GM12878 (cell line): ENCODE results near the gene CD58. TPM values are rescaled to one million over a fixed set of nuclear protein-coding genes. Genes with fewer than 3 reads are reported as not detected.

Experiments used
- BRCA1 ChIP-seq: IDR thresholded peaks from 2 replicates; pipeline ENCODE4 v1.6.1; 2011; ENCODE audit warnings: low read depth, low read length, improper control_type of control experiment
- IKZF1 ChIP-seq: fragments of 450-650 bp; conservative IDR thresholded peaks from 2 replicates; pipeline ENCODE4 v1.6.1; 2017; ENCODE audit warnings: antibody characterized with exemption, mild to moderate bottlenecking
- IKZF2 ChIP-seq, 2 experiments: fragments of 450-650 bp; IDR thresholded peaks; 2 replicates each; pipeline ENCODE4 v1.6.1; 2017; ENCODE audit warnings: mild to moderate bottlenecking in 2 of 2, moderate library complexity in 2 of 2
- IRF4 ChIP-seq: IDR thresholded peaks from 2 replicates; pipeline ENCODE4 v1.6.1; 2011; ENCODE audit warnings: low read depth, low read length
- MYB ChIP-seq: fragments of 150-350 bp; IDR thresholded peaks from 2 replicates; pipeline ENCODE4 v1.6.1; 2014; ENCODE audit warnings: mild to moderate bottlenecking, low read depth, low read length, borderline replicate concordance
- NFYB ChIP-seq: IDR thresholded peaks from 2 replicates; pipeline ENCODE4 v1.6.1; 2011; ENCODE audit warnings: low read depth, mild to moderate bottlenecking, low read length, improper control_type of control experiment, moderate library complexity; ENCODE audit not compliant: insufficient read depth
- PAX8 ChIP-seq: fragments of 450-650 bp; IDR thresholded peaks from 2 replicates; pipeline ENCODE4 v1.6.1; 2017; ENCODE audit warnings: mild to moderate bottlenecking, moderate library complexity
- SRF ChIP-seq, 2 experiments: IDR thresholded peaks; 2 replicates each; pipeline ENCODE4 v1.6.1; 2011; ENCODE audit warnings: low read depth in 2 of 2, low read length in 2 of 2, mild to moderate bottlenecking in 1 of 2, moderate library complexity in 1 of 2
- STAT3 ChIP-seq: IDR thresholded peaks from 2 replicates; pipeline ENCODE4 v1.6.1; 2011; ENCODE audit warnings: low read depth, low read length, improper control_type of control experiment
- SUPT20H ChIP-seq: IDR thresholded peaks from 2 replicates; pipeline ENCODE4 v1.6.1; 2011; ENCODE audit warnings: low read depth, mild to moderate bottlenecking, low read length, moderate library complexity, borderline replicate concordance; ENCODE audit not compliant: control insufficient read depth
- SUZ12 ChIP-seq: fragments of 200-600 bp; sonication (generic); IDR thresholded peaks from one replicate; pipeline ENCODE4 v1.6.1; 2018; ENCODE audit warnings: antibody characterized with exemption, mild to moderate bottlenecking; ENCODE audit not compliant: unreplicated experiment
- TAF1 ChIP-seq: IDR thresholded peaks from 2 replicates; pipeline ENCODE4 v1.6.1; 2011; ENCODE audit warnings: mild to moderate bottlenecking, low read depth, low read length, borderline replicate concordance
- TBL1XR1 ChIP-seq: IDR thresholded peaks from 2 replicates; pipeline ENCODE4 v1.6.1; 2012; ENCODE audit warnings: low read depth, low read length, improper control_type of control experiment
- ZBED1 ChIP-seq: IDR thresholded peaks from 2 replicates; pipeline ENCODE4 v1.6.1; 2016; ENCODE audit warnings: borderline replicate concordance
- polyA plus RNA-seq, 11 experiments: library from polyadenylated mRNA; depleted of rRNA in 4 of 11; unstranded in 6 of 11; stranded (reverse) in 5 of 11; fragments of >200 nt; fragmentation: Nextera tagmentation in 4 of 11; fragmentation: Illumina TruSeq in 1 of 11; extraction: Ambion mirVana in 4 of 11; extraction: Trizol in 1 of 11; gene quantifications; 1 replicate in 1 of 11; 2 replicates in 10 of 11; pipeline versions ENCODE4 v1.2.1 to v1.2.3, GENCODE V29; 2011 to 2016; ENCODE audit warnings: inconsistent platforms in 2 of 11, missing spikeins in 2 of 11, low read depth in 1 of 11
- total RNA-seq, 4 experiments: library from RNA; depleted of rRNA in 3 of 4; stranded (reverse); fragments of >200 nt in 3 of 4; fragmentation: Illumina TruSeq in 1 of 4; extraction: Trizol in 1 of 4; gene quantifications; 2 replicates each; pipeline versions ENCODE4 v1.2.1 to v1.2.3, GENCODE V29; 2013 to 2021
- TF ChIP-seq, protein P1 (sequence below): fragments of 450-650 bp; formaldehyde crosslinking; IDR thresholded peaks from 2 replicates; pipeline ENCODE4 v1.5.0; 2022; ENCODE audit warnings: mild to moderate bottlenecking, missing genetic modification characterization
- TF ChIP-seq, protein P2 (sequence below): fragments of 450-650 bp; IDR thresholded peaks from 2 replicates; pipeline ENCODE4 v1.6.1; 2017; ENCODE audit warnings: low read depth, mild to moderate bottlenecking, moderate library complexity
- TF ChIP-seq, protein P3 (sequence below): IDR thresholded peaks from 2 replicates; pipeline ENCODE4 v1.6.1; 2012; ENCODE audit warnings: low read depth, low read length, improper control_type of control experiment
- TF ChIP-seq, protein P4 (sequence below): fragments of 450-650 bp; IDR thresholded peaks from 2 replicates; pipeline ENCODE4 v1.6.1; 2017; ENCODE audit warnings: borderline replicate concordance
- TF ChIP-seq, protein P5 (sequence below): fragments of 450-650 bp; IDR thresholded peaks from 2 replicates; pipeline ENCODE4 v1.6.1; 2017; ENCODE audit warnings: antibody characterized with exemption, mild to moderate bottlenecking, moderate library complexity

The CD58 gene
- total and polyA plus RNA-seq, 10 of the 15 experiments (the other 5 are each of a cell fraction or from before 2014, with no cell fraction given): 70.4 to 252 (median 129) TPM

DNA sequence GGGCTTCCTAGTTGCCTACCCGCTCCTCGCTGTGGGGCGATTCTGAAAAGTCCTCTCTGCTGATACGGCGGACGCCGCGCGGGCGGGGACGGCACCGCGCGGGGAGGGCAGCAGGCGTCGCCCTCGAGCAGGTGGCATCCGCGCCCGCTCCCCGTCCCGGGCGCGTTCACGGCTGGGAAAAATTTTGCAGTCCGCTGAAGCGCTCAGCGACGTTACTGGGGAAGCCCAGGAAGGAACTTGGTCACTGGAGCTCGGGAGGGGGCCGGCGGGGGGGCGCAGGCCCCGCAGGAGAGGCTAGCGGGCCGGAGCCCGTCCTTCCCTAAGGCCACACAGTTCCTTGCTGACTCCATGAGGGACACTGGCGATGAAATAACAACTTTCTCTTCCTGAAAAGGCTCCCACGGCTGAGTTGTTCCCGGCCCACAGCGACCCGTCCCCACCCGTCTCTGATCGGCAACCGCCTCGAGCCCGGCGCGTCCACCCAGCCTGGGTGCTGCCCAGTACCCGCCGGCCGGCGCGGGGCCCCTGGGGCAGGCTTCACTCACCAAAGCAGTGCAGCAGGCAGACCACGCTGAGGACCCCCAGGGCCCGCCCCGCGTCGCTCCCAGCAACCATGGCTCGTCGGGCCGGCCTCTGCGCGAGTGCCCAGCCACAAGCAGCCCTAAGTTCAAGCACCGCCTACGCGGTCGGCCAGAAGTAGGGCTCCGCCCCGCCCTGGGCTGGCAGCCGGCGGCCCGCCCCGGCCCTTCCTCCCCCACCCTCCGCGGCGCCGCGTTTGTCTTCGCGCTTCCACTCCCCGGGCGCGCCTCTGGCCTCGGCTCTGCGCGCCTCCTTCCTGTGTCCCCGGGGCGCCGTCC, at the start of gene CD58 (continued):
- TF ChIP-seq NFYB: no peak
- no peak for TF ChIP-seq SUZ12
- peak; percentile 91 for TF ChIP-seq TAF1
- TF ChIP-seq, protein P1, sequence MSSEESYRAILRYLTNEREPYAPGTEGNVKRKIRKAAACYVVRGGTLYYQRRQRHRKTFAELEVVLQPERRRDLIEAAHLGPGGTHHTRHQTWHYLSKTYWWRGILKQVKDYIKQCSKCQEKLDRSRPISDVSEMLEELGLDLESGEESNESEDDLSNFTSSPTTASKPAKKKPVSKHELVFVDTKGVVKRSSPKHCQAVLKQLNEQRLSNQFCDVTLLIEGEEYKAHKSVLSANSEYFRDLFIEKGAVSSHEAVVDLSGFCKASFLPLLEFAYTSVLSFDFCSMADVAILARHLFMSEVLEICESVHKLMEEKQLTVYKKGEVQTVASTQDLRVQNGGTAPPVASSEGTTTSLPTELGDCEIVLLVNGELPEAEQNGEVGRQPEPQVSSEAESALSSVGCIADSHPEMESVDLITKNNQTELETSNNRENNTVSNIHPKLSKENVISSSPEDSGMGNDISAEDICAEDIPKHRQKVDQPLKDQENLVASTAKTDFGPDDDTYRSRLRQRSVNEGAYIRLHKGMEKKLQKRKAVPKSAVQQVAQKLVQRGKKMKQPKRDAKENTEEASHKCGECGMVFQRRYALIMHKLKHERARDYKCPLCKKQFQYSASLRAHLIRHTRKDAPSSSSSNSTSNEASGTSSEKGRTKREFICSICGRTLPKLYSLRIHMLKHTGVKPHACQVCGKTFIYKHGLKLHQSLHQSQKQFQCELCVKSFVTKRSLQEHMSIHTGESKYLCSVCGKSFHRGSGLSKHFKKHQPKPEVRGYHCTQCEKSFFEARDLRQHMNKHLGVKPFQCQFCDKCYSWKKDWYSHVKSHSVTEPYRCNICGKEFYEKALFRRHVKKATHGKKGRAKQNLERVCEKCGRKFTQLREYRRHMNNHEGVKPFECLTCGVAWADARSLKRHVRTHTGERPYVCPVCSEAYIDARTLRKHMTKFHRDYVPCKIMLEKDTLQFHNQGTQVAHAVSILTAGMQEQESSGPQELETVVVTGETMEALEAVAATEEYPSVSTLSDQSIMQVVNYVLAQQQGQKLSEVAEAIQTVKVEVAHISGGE: no peak
- peak; percentile 37 to 44; a peak in 3 of 4 replicates for TF ChIP-seq IKZF2 (IDR thresholded peaks at IDR 0.05)
- peak; percentile 39; the same call in 1 of the 2 replicates for TF ChIP-seq ZBED1
- TF ChIP-seq IKZF1: peak; percentile 90
- TF ChIP-seq, protein P2, sequence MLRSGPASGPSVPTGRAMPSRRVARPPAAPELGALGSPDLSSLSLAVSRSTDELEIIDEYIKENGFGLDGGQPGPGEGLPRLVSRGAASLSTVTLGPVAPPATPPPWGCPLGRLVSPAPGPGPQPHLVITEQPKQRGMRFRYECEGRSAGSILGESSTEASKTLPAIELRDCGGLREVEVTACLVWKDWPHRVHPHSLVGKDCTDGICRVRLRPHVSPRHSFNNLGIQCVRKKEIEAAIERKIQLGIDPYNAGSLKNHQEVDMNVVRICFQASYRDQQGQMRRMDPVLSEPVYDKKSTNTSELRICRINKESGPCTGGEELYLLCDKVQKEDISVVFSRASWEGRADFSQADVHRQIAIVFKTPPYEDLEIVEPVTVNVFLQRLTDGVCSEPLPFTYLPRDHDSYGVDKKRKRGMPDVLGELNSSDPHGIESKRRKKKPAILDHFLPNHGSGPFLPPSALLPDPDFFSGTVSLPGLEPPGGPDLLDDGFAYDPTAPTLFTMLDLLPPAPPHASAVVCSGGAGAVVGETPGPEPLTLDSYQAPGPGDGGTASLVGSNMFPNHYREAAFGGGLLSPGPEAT: no peak
- TF ChIP-seq TBL1XR1: 0 out of 2 replicates have a peak, but pooled peaks have one; percentile 64
- no peak for TF ChIP-seq MYB
- TF ChIP-seq, protein P3, sequence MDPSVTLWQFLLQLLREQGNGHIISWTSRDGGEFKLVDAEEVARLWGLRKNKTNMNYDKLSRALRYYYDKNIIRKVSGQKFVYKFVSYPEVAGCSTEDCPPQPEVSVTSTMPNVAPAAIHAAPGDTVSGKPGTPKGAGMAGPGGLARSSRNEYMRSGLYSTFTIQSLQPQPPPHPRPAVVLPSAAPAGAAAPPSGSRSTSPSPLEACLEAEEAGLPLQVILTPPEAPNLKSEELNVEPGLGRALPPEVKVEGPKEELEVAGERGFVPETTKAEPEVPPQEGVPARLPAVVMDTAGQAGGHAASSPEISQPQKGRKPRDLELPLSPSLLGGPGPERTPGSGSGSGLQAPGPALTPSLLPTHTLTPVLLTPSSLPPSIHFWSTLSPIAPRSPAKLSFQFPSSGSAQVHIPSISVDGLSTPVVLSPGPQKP: no peak
- TF ChIP-seq, protein P4, sequence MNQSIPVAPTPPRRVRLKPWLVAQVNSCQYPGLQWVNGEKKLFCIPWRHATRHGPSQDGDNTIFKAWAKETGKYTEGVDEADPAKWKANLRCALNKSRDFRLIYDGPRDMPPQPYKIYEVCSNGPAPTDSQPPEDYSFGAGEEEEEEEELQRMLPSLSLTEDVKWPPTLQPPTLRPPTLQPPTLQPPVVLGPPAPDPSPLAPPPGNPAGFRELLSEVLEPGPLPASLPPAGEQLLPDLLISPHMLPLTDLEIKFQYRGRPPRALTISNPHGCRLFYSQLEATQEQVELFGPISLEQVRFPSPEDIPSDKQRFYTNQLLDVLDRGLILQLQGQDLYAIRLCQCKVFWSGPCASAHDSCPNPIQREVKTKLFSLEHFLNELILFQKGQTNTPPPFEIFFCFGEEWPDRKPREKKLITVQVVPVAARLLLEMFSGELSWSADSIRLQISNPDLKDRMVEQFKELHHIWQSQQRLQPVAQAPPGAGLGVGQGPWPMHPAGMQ: no peak
- no peak for TF ChIP-seq SUPT20H
- TF ChIP-seq, protein P5, sequence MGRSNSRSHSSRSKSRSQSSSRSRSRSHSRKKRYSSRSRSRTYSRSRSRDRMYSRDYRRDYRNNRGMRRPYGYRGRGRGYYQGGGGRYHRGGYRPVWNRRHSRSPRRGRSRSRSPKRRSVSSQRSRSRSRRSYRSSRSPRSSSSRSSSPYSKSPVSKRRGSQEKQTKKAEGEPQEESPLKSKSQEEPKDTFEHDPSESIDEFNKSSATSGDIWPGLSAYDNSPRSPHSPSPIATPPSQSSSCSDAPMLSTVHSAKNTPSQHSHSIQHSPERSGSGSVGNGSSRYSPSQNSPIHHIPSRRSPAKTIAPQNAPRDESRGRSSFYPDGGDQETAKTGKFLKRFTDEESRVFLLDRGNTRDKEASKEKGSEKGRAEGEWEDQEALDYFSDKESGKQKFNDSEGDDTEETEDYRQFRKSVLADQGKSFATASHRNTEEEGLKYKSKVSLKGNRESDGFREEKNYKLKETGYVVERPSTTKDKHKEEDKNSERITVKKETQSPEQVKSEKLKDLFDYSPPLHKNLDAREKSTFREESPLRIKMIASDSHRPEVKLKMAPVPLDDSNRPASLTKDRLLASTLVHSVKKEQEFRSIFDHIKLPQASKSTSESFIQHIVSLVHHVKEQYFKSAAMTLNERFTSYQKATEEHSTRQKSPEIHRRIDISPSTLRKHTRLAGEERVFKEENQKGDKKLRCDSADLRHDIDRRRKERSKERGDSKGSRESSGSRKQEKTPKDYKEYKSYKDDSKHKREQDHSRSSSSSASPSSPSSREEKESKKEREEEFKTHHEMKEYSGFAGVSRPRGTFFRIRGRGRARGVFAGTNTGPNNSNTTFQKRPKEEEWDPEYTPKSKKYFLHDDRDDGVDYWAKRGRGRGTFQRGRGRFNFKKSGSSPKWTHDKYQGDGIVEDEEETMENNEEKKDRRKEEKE: no peak
- TF ChIP-seq SRF (IDR thresholded peaks at IDR 0.05; ENCODE audit: low read depth in 2 of 2, low read length in 2 of 2): no peak
- TF ChIP-seq PAX8: no peak
- no peak for TF ChIP-seq STAT3
- no peak for TF ChIP-seq BRCA1
- no peak for TF ChIP-seq IRF4
